Measurements from ENCODE around the gene GPANK1. TPM values are rescaled to one million over a fixed set of nuclear protein-coding genes. Genes with fewer than 3 reads are reported as not detected.

GPANK1 gene
- total RNA-seq, 2 donors from 2014 or later, result 34.5 to 40.9 TPM

GRCh38 chr6:31701666-31702404 is 37.0 kb upstream of the GPANK1 start:
- H3K9me3 Mint-ChIP-seq, result no peaks in the 10 kb centered on the region
- no peaks in the 10 kb centered on the region for H3K27me3 Mint-ChIP-seq
- DNase-seq (ENCODE audit: low spot score) (no peak), ATAC-seq (no peak)
- H3K27ac Mint-ChIP-seq, result peak overlapping the region; percentile 95
- peak overlapping the region; percentile 99 for H3K4me3 Mint-ChIP-seq
- H3K36me3 Mint-ChIP-seq, result peaks cover 17% of the 10 kb centered on the region
- H3K4me1 Mint-ChIP-seq (ENCODE audit: low read depth in 2 of 2), result peaks cover 32 to 33% of the 10 kb centered on the region in 2 donors

- DNase-seq (ENCODE audit: low spot score) (no peak), ATAC-seq (no peak)
- H3K27ac Mint-ChIP-seq, result peak overlapping the region; percentile 95
- H3K4me1 Mint-ChIP-seq (ENCODE audit: low read depth in 2 of 2), result peaks cover 32 to 33% of the 10 kb centered on the region in 2 donors
- H3K27me3 Mint-ChIP-seq, result no peaks in the 10 kb centered on the region
- H3K36me3 Mint-ChIP-seq, result peaks cover 17% of the 10 kb centered on the region
- H3K4me3 Mint-ChIP-seq, result peak overlapping the region; percentile 99
- H3K9me3 Mint-ChIP-seq, result no peaks in the 10 kb centered on the region
These were observed 36.1 kb upstream of the GPANK1 start for GRCh38 chr6:31700740-31701401.

GRCh38 chr6:31697555-31697954 is 32.8 kb upstream of the GPANK1 start:
- no peak for DNase-seq (ENCODE audit: low spot score)
- Mint-ChIP-seq H3K4me1 (ENCODE audit: low read depth in 2 of 2) (peaks cover 26 to 28% of the 10 kb centered on the region in 2 donors), H3K4me3 (peak overlapping the region; percentile 4), H3K27me3 (no peaks in the 10 kb centered on the region), H3K9me3 (no peaks in the 10 kb centered on the region), H3K27ac (peak overlapping the region; percentile 39 to 66), H3K36me3 (peaks cover 14% of the 10 kb centered on the region)
- ATAC-seq, result peak in 1 of 2 donors; percentile 36

- no peak overlapping the region for H3K4me3 Mint-ChIP-seq
- ATAC-seq (no peak), DNase-seq (ENCODE audit: low spot score) (no peak)
- no peaks in the 10 kb centered on the region for H3K9me3 Mint-ChIP-seq
- no peaks in the 10 kb centered on the region for H3K27me3 Mint-ChIP-seq
- H3K4me1 Mint-ChIP-seq (ENCODE audit: low read depth in 2 of 2), result peaks cover 11 to 16% of the 10 kb centered on the region in 2 donors
- peaks cover 8% of the 10 kb centered on the region for H3K36me3 Mint-ChIP-seq
- H3K27ac Mint-ChIP-seq, result no peak overlapping the region
These were observed 28.7 kb upstream of the GPANK1 start for GRCh38 chr6:31693535-31693934.

GRCh38 chr6:31692886-31693285 is 28.1 kb upstream of the GPANK1 start:
- peaks cover 7% of the 10 kb centered on the region for H3K36me3 Mint-ChIP-seq
- H3K27ac Mint-ChIP-seq, result no peak overlapping the region
- H3K27me3 Mint-ChIP-seq, result no peaks in the 10 kb centered on the region
- no peak overlapping the region for H3K4me3 Mint-ChIP-seq
- peaks cover 8 to 13% of the 10 kb centered on the region in 2 donors for H3K4me1 Mint-ChIP-seq (ENCODE audit: low read depth in 2 of 2)
- DNase-seq (ENCODE audit: low spot score), result no peak
- no peak for ATAC-seq
- H3K9me3 Mint-ChIP-seq, result no peaks in the 10 kb centered on the region

- DNase-seq (ENCODE audit: low spot score), result no peak
- H3K4me3 Mint-ChIP-seq, result no peak overlapping the region
- ATAC-seq, result no peak
- no peak overlapping the region for H3K27ac Mint-ChIP-seq
- no peaks in the 10 kb centered on the region for H3K9me3 Mint-ChIP-seq
- H3K36me3 Mint-ChIP-seq, result peaks cover 2% of the 10 kb centered on the region
- peaks cover 3 to 8% of the 10 kb centered on the region in 2 donors for H3K4me1 Mint-ChIP-seq (ENCODE audit: low read depth in 2 of 2)
- H3K27me3 Mint-ChIP-seq, result no peaks in the 10 kb centered on the region
These were observed 27.6 kb upstream of the GPANK1 start for GRCh38 chr6:31692353-31692752.

- no peak for ATAC-seq
- peaks cover 0 to 6% of the 10 kb centered on the region in 2 donors for H3K4me1 Mint-ChIP-seq (ENCODE audit: low read depth in 2 of 2)
- H3K9me3 Mint-ChIP-seq, result no peaks in the 10 kb centered on the region
- no peaks in the 10 kb centered on the region for H3K27me3 Mint-ChIP-seq
- no peak overlapping the region for H3K27ac Mint-ChIP-seq
- DNase-seq (ENCODE audit: low spot score), result no peak
- no peak overlapping the region for H3K4me3 Mint-ChIP-seq
- H3K36me3 Mint-ChIP-seq, result no peaks in the 10 kb centered on the region
These were observed 26.8 kb upstream of the GPANK1 start for GRCh38 chr6:31691564-31692108.

GRCh38 chr6:31691078-31691463 is 26.3 kb upstream of the GPANK1 start:
- Mint-ChIP-seq H3K9me3 (no peaks in the 10 kb centered on the region), H3K27me3 (no peaks in the 10 kb centered on the region), H3K27ac (no peak overlapping the region), H3K4me3 (no peak overlapping the region), H3K36me3 (peaks cover 4% of the 10 kb centered on the region), H3K4me1 (ENCODE audit: low read depth in 2 of 2) (peaks cover 0 to 6% of the 10 kb centered on the region in 2 donors)
- ATAC-seq (no peak), DNase-seq (ENCODE audit: low spot score) (no peak)

- H3K9me3 Mint-ChIP-seq, result no peaks in the 10 kb centered on the region
- no peak for DNase-seq (ENCODE audit: low spot score)
- no peaks in the 10 kb centered on the region for H3K27me3 Mint-ChIP-seq
- H3K27ac Mint-ChIP-seq, result peak overlapping the region in 1 of 2 donors; percentile 57
- ATAC-seq, result no peak
- H3K4me1 Mint-ChIP-seq (ENCODE audit: low read depth in 2 of 2), result peaks cover 0 to 6% of the 10 kb centered on the region in 2 donors
- peaks cover 5% of the 10 kb centered on the region for H3K36me3 Mint-ChIP-seq
- no peak overlapping the region for H3K4me3 Mint-ChIP-seq
These were observed 25.7 kb upstream of the GPANK1 start for GRCh38 chr6:31690231-31691077.

- Mint-ChIP-seq H3K36me3 (peaks cover 5% of the 10 kb centered on the region), H3K9me3 (no peaks in the 10 kb centered on the region), H3K27ac (peak overlapping the region in 1 of 2 donors; percentile 57), H3K27me3 (no peaks in the 10 kb centered on the region), H3K4me3 (no peak overlapping the region), H3K4me1 (ENCODE audit: low read depth in 2 of 2) (peaks cover 0 to 6% of the 10 kb centered on the region in 2 donors)
- peak in 1 of 2 donors; percentile 6 for ATAC-seq
- peak; percentile 58 for DNase-seq (ENCODE audit: low spot score)
These were observed 24.7 kb upstream of the GPANK1 start for GRCh38 chr6:31689249-31690110.

GRCh38 chr6:31687860-31688693 is 23.3 kb upstream of the GPANK1 start:
- Mint-ChIP-seq H3K27me3 (no peaks in the 10 kb centered on the region), H3K9me3 (no peaks in the 10 kb centered on the region), H3K4me1 (ENCODE audit: low read depth in 2 of 2) (peaks cover 0 to 8% of the 10 kb centered on the region in 2 donors), H3K36me3 (peaks cover 5% of the 10 kb centered on the region), H3K27ac (no peak overlapping the region), H3K4me3 (no peak overlapping the region)
- peak; percentile 37 for DNase-seq (ENCODE audit: low spot score)
- no peak for ATAC-seq

GRCh38 chr6:31687321-31687720 is 22.5 kb upstream of the GPANK1 start:
- Mint-ChIP-seq H3K27ac (no peak overlapping the region), H3K36me3 (peaks cover 5% of the 10 kb centered on the region), H3K4me1 (ENCODE audit: low read depth in 2 of 2) (peaks cover 0 to 9% of the 10 kb centered on the region in 2 donors), H3K4me3 (no peak overlapping the region), H3K9me3 (no peaks in the 10 kb centered on the region), H3K27me3 (no peaks in the 10 kb centered on the region)
- DNase-seq (ENCODE audit: low spot score), result no peak
- no peak for ATAC-seq

Measured in natural killer cell treated with Interleukin-12 subunit alpha and Interleukin-12 subunit beta and Interleukin-15 and Interleukin-18, amount 100 ng/mL, for 72 hours (primary cell).